PC-9 (cell line): ENCODE results near the gene CROCC2.

Experiments used
- CTCF ChIP-seq: fragments of 200-600 bp; sonication (generic); conservative IDR thresholded peaks from 2 replicates; pipeline ENCODE4 v1.6.1; 2017; ENCODE audit warnings: mixed run types, antibody characterized with exemption, mild to moderate bottlenecking, moderate library complexity
- EZH2 ChIP-seq: fragments of 200-600 bp; sonication (generic); IDR thresholded peaks from 2 replicates; pipeline ENCODE4 v1.8.0; 2017; ENCODE audit warnings: antibody characterized with exemption, low read depth

GRCh38 chr2:240997141-240997855 lies 91.2 kb downstream of the CROCC2 start:
- no peak for TF ChIP-seq CTCF
- TF ChIP-seq EZH2, result no peak
